ENCODE measurements around the gene OPRL1. TPM values are rescaled to one million over a fixed set of nuclear protein-coding genes. Genes with fewer than 3 reads are reported as not detected.

Gene OPRL1
- total RNA-seq, 2 experiments from 2014 or later = 0.61 to 0.63 TPM

- Mint-ChIP-seq H3K4me1 (ENCODE audit: low read depth) (peaks cover 13% of the 10 kb centered on the region), H3K36me3 (ENCODE audit: low read depth) (no peaks in the 10 kb centered on the region), H3K4me3 (no peak overlapping the region), H3K9me3 (no peaks in the 10 kb centered on the region), H3K27ac (no peak overlapping the region), H3K27me3 (peaks cover 15% of the 10 kb centered on the region)
- ATAC-seq (no peak), DNase-seq (no peak)
- intact Hi-C loops (cut with micrococcal nuclease) = no loop called here
- TF ChIP-seq, protein P1, sequence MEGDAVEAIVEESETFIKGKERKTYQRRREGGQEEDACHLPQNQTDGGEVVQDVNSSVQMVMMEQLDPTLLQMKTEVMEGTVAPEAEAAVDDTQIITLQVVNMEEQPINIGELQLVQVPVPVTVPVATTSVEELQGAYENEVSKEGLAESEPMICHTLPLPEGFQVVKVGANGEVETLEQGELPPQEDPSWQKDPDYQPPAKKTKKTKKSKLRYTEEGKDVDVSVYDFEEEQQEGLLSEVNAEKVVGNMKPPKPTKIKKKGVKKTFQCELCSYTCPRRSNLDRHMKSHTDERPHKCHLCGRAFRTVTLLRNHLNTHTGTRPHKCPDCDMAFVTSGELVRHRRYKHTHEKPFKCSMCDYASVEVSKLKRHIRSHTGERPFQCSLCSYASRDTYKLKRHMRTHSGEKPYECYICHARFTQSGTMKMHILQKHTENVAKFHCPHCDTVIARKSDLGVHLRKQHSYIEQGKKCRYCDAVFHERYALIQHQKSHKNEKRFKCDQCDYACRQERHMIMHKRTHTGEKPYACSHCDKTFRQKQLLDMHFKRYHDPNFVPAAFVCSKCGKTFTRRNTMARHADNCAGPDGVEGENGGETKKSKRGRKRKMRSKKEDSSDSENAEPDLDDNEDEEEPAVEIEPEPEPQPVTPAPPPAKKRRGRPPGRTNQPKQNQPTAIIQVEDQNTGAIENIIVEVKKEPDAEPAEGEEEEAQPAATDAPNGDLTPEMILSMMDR (IDR thresholded peaks at IDR 0.05) = no peak
- ChIA-PET POLR2A (no interaction called here), CTCF (interaction anchor here (5.0 kb wide), 1 partner anchor 17 kb away, joined by 47 read pairs; no protein-coding TSS in a partner anchor)
Observed at GRCh38 chr20:64055893-64056638, 23.8 kb upstream of the OPRL1 start.

DNA sequence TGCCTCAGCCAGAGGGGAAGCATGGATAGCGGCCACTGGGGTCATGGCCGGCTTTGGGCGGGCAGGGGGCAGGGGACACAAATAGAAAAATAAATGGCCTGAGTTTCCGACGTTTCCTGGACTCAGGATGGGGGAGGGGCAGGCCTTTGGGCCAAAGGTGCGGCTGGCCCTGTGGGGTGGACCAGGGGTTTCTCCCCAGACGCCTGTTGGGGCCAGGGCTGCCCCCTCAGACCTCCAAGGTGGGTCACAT, 23.3 kb upstream of the OPRL1 start:
- Mint-ChIP-seq H3K27ac (no peak overlapping the region), H3K36me3 (ENCODE audit: low read depth) (no peaks in the 10 kb centered on the region), H3K4me3 (peak overlapping the region; percentile 76), H3K27me3 (peaks cover 14% of the 10 kb centered on the region), H3K4me1 (ENCODE audit: low read depth) (peaks cover 13% of the 10 kb centered on the region), H3K9me3 (no peaks in the 10 kb centered on the region)
- no peak for ATAC-seq
- TF ChIP-seq, protein P1 (IDR thresholded peaks at IDR 0.05) = no peak
- DNase-seq = no peak
- ChIA-PET POLR2A (no interaction called here), CTCF (interaction anchor here (5.0 kb wide), 1 partner anchor 18 kb away, joined by 47 read pairs; no protein-coding TSS in a partner anchor)
- intact Hi-C loops (cut with micrococcal nuclease) = no loop called here

DNA sequence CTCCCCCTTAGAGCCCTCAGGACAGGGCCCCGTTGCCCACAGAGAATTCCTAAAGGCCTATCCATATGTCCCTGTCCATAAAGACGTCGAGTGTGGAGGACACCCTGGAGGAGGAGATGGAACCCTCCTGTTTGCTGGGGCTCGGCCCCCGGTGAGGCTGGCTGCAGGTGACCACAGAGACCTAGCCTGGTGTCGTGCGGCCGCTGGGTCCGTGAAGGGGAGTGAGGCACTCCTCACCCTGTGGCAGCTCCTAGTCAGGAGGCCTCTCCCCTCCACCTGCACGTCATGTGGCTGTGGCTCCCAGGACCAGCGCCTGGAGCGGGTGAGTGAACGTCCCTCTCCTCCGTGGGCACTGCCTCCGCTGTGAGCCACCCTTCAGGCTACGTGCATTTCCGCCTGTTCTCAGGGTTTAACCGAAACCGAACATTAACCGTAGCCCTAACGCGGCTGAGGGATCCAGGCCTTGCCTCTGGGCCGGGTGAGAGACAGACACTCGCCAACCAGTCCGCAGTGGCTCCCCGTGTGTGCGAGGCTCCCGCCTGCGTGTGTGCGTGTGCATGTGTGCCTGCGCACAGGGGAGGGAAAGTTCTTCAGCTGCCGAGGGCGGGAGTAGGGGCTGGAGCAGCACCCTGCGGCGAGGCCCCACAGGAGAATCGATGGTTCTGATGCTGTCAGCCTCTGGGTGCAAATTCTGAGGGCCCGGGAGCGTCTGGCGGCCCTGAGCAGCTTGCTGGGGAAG, 22.8 kb upstream of the OPRL1 start:
- H3K4me3 Mint-ChIP-seq = peak overlapping the region; percentile 76
- H3K27me3 Mint-ChIP-seq = peaks cover 11% of the 10 kb centered on the region
- intact Hi-C loops (cut with micrococcal nuclease) = no loop called here
- TF ChIP-seq, protein P1 (IDR thresholded peaks at IDR 0.05) = no peak
- H3K36me3 Mint-ChIP-seq (ENCODE audit: low read depth) = no peaks in the 10 kb centered on the region
- peaks cover 13% of the 10 kb centered on the region for H3K4me1 Mint-ChIP-seq (ENCODE audit: low read depth)
- no peaks in the 10 kb centered on the region for H3K9me3 Mint-ChIP-seq
- DNase-seq = peak; percentile 57
- POLR2A ChIA-PET = interaction anchor here (0.7 to 1.0 kb wide), 5 partner anchors 12 to 192 kb away, joined by 3 to 4 read pairs (median 3); partner anchors contain the start of genes C20orf204, PRPF6 and TPD52L2
- CTCF ChIA-PET = interaction anchor here (0.7 to 5.0 kb wide), 16 partner anchors 13 to 308 kb away, joined by 3 to 47 read pairs (median 4); partner anchors contain the start of genes PRPF6 and TPD52L2
- H3K27ac Mint-ChIP-seq = peak overlapping the region; percentile 75
- ATAC-seq = peak; percentile 45

- peaks cover 11% of the 10 kb centered on the region for H3K27me3 Mint-ChIP-seq
- H3K4me3 Mint-ChIP-seq = peak overlapping the region; percentile 76
Observed at GRCh38 chr20:64057628-64058498, 22.0 kb upstream of the OPRL1 start.

More at GRCh38 chr20:64057628-64058498, 22.0 kb upstream of the OPRL1 start:
- ATAC-seq = peak; percentile 84
- no peaks in the 10 kb centered on the region for H3K36me3 Mint-ChIP-seq (ENCODE audit: low read depth)
- peaks cover 13% of the 10 kb centered on the region for H3K4me1 Mint-ChIP-seq (ENCODE audit: low read depth)
- intact Hi-C loops (cut with micrococcal nuclease) = no loop called here
- TF ChIP-seq, protein P1 (IDR thresholded peaks at IDR 0.05) = peak; percentile 88
- POLR2A ChIA-PET = interaction anchor here (0.7 to 1.1 kb wide), 6 partner anchors 13 to 193 kb away, joined by 3 to 4 read pairs (median 3); partner anchors contain the start of genes C20orf204, PRPF6 and TPD52L2
- peak; percentile 91 for DNase-seq
- CTCF ChIA-PET = interaction anchor here (0.7 to 5.0 kb wide), 16 partner anchors 14 to 309 kb away, joined by 3 to 47 read pairs (median 4); partner anchors contain the start of genes PRPF6 and TPD52L2
- no peaks in the 10 kb centered on the region for H3K9me3 Mint-ChIP-seq
- peak overlapping the region; percentile 75 for H3K27ac Mint-ChIP-seq
